ENCODE data around the gene MRGPRG.

- no peak for TF ChIP-seq POLR2A (IDR thresholded peaks at IDR 0.05)
- TF ChIP-seq CTCF (IDR thresholded peaks at IDR 0.05): no peak
These were observed 21.4 kb downstream of the MRGPRG start for GRCh38 chr11:3197044-3197695.

All from vagina (tissue), 2 donors.